ENCODE measurements around the gene SLC12A6. TPM values are rescaled to one million over a fixed set of nuclear protein-coding genes. Genes with fewer than 3 reads are reported as not detected.
"Not testable (repeated sequence)": the region's sequence is repeated elsewhere in the genome, so short reads cannot be mapped to it uniquely, and the experiment has no call there.

Gene SLC12A6
- total RNA-seq: 20.0 to 25.5 TPM (median 20.8 TPM) in 3 replicates
- long read RNA-seq, full-length matches to known transcripts: 2 of 2 reads
- long read RNA-seq, partial matches to known transcripts: 0 of 2 reads
- long read RNA-seq, other reads (novel, unspliced or antisense): 0 of 2 reads

- DNase-seq (ENCODE audit: low spot score): peak; percentile 96
- Mint-ChIP-seq H3K27ac (ENCODE audit: unreplicated experiment) (peak within 1 kb of the TSS; percentile 81), H3K4me3 (ENCODE audit: unreplicated experiment) (peak within 1 kb of the TSS; percentile 78), H3K36me3 (ENCODE audit: low read depth) (peaks cover 10% of the 10 kb centered on the region), H3K27me3 (ENCODE audit: low read depth) (no peaks in the 10 kb centered on the region), H3K4me1 (ENCODE audit: low read depth) (peaks cover 69% of the 10 kb centered on the region), H3K9me3 (ENCODE audit: low read depth) (no peaks in the 10 kb centered on the region)
- TF ChIP-seq, protein P1, sequence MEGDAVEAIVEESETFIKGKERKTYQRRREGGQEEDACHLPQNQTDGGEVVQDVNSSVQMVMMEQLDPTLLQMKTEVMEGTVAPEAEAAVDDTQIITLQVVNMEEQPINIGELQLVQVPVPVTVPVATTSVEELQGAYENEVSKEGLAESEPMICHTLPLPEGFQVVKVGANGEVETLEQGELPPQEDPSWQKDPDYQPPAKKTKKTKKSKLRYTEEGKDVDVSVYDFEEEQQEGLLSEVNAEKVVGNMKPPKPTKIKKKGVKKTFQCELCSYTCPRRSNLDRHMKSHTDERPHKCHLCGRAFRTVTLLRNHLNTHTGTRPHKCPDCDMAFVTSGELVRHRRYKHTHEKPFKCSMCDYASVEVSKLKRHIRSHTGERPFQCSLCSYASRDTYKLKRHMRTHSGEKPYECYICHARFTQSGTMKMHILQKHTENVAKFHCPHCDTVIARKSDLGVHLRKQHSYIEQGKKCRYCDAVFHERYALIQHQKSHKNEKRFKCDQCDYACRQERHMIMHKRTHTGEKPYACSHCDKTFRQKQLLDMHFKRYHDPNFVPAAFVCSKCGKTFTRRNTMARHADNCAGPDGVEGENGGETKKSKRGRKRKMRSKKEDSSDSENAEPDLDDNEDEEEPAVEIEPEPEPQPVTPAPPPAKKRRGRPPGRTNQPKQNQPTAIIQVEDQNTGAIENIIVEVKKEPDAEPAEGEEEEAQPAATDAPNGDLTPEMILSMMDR (IDR thresholded peaks at IDR 0.05): peak; percentile 36
Measured at GRCh38 chr15:34337557-34338306, at the start of gene SLC12A6. Gene SLC12A6, minus strand, starts transcription at chr15:34337781. Its CDS starts 1,101 bp downstream, at chr15:34336680.

- DNase-seq (ENCODE audit: low spot score); H3K4me1 Mint-ChIP-seq (ENCODE audit: low read depth); H3K27me3 Mint-ChIP-seq (ENCODE audit: low read depth); H3K9me3 Mint-ChIP-seq (ENCODE audit: low read depth); H3K4me3 Mint-ChIP-seq (ENCODE audit: unreplicated experiment); H3K36me3 Mint-ChIP-seq (ENCODE audit: low read depth); H3K27ac Mint-ChIP-seq (ENCODE audit: unreplicated experiment): not testable (repeated sequence)
Measured at GRCh38 chr15:34381829-34382521, 44.4 kb upstream of the SLC12A6 start.

- not testable (repeated sequence) for DNase-seq (ENCODE audit: low spot score); H3K36me3 Mint-ChIP-seq (ENCODE audit: low read depth); H3K4me1 Mint-ChIP-seq (ENCODE audit: low read depth); H3K27me3 Mint-ChIP-seq (ENCODE audit: low read depth); H3K27ac Mint-ChIP-seq (ENCODE audit: unreplicated experiment); H3K4me3 Mint-ChIP-seq (ENCODE audit: unreplicated experiment); H3K9me3 Mint-ChIP-seq (ENCODE audit: low read depth)
Measured at GRCh38 chr15:34380491-34380890, 42.9 kb upstream of the SLC12A6 start.

- H3K4me1 Mint-ChIP-seq (ENCODE audit: low read depth): no peaks in the 10 kb centered on the region
- no peak overlapping the region for H3K27ac Mint-ChIP-seq (ENCODE audit: unreplicated experiment)
- H3K4me3 Mint-ChIP-seq (ENCODE audit: unreplicated experiment): no peak overlapping the region
- H3K9me3 Mint-ChIP-seq (ENCODE audit: low read depth): no peaks in the 10 kb centered on the region
- peaks cover 2% of the 10 kb centered on the region for H3K36me3 Mint-ChIP-seq (ENCODE audit: low read depth)
- no peaks in the 10 kb centered on the region for H3K27me3 Mint-ChIP-seq (ENCODE audit: low read depth)
- TF ChIP-seq, protein P1 (IDR thresholded peaks at IDR 0.05): no peak
- no peak for DNase-seq (ENCODE audit: low spot score)
Measured at GRCh38 chr15:34376856-34377255, 39.3 kb upstream of the SLC12A6 start.

- not testable (repeated sequence) for H3K4me1 Mint-ChIP-seq (ENCODE audit: low read depth); H3K27ac Mint-ChIP-seq (ENCODE audit: unreplicated experiment); H3K4me3 Mint-ChIP-seq (ENCODE audit: unreplicated experiment)
Measured at GRCh38 chr15:34375541-34375940, 38.0 kb upstream of the SLC12A6 start.

GRCh38 chr15:34374816-34375215 is 37.2 kb upstream of the SLC12A6 start:
- Mint-ChIP-seq H3K27me3 (ENCODE audit: low read depth) (no peaks in the 10 kb centered on the region), H3K36me3 (ENCODE audit: low read depth) (peaks cover 2% of the 10 kb centered on the region), H3K4me3 (ENCODE audit: unreplicated experiment) (no peak overlapping the region), H3K27ac (ENCODE audit: unreplicated experiment) (no peak overlapping the region), H3K4me1 (ENCODE audit: low read depth) (no peaks in the 10 kb centered on the region), H3K9me3 (ENCODE audit: low read depth) (no peaks in the 10 kb centered on the region)
- TF ChIP-seq, protein P1 (IDR thresholded peaks at IDR 0.05): no peak
- no peak for DNase-seq (ENCODE audit: low spot score)

More at GRCh38 chr15:34375541-34375940, 38.0 kb upstream of the SLC12A6 start:
- H3K27me3 Mint-ChIP-seq (ENCODE audit: low read depth); H3K36me3 Mint-ChIP-seq (ENCODE audit: low read depth); H3K9me3 Mint-ChIP-seq (ENCODE audit: low read depth); DNase-seq (ENCODE audit: low spot score): not testable (repeated sequence)

Measured in chondrocyte (in vitro differentiated cells).